SU-DHL-6 (cell line): ENCODE data around the gene YKT6.

Source experiments
- EZH2phosphoT487 ChIP-seq: fragments of 200-600 bp; sonication (generic), shearing (Covaris generic); conservative IDR thresholded peaks from 2 replicates; pipeline ENCODE4 v1.6.1; 2018; ENCODE audit warnings: mild to moderate bottlenecking, antibody characterized with exemption, low read length, moderate library complexity, mixed read lengths
- TF ChIP-seq, protein P1 (sequence below): fragments of 200-600 bp; sonication (generic); IDR thresholded peaks from one replicate; pipeline ENCODE4 v1.5.1; 2017; ENCODE audit warnings: antibody characterized with exemption, mild to moderate bottlenecking, low read length, moderate library complexity; ENCODE audit not compliant: insufficient read depth, poor library complexity, severe bottlenecking

DNA sequence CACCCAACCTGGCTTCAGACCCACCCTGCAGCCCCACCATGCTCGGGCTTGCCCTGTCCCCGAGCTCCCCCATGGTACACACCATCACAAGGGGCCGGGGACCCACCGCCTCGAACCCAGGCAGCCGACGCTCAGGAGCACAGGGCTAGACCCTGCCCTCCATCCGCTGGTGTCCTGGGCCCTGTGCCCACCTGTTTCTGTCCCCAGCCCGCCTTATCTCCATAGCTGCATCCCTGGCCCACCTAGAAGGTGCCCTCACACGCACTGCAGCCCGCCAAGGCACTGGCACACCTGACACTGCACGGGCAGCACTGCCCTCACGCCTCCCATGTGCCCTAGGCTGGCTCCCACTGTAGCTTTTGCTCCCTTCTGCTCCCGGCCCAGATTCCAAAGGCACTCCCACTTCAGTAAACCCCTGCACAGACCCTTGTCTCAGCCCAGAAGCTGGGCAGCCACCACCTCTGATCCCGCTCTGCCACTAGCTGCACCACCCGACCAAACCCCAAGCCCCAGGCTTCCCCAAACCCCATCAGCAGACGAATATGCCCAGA lies 17.1 kb downstream of the YKT6 start:
- TF ChIP-seq, protein P1, sequence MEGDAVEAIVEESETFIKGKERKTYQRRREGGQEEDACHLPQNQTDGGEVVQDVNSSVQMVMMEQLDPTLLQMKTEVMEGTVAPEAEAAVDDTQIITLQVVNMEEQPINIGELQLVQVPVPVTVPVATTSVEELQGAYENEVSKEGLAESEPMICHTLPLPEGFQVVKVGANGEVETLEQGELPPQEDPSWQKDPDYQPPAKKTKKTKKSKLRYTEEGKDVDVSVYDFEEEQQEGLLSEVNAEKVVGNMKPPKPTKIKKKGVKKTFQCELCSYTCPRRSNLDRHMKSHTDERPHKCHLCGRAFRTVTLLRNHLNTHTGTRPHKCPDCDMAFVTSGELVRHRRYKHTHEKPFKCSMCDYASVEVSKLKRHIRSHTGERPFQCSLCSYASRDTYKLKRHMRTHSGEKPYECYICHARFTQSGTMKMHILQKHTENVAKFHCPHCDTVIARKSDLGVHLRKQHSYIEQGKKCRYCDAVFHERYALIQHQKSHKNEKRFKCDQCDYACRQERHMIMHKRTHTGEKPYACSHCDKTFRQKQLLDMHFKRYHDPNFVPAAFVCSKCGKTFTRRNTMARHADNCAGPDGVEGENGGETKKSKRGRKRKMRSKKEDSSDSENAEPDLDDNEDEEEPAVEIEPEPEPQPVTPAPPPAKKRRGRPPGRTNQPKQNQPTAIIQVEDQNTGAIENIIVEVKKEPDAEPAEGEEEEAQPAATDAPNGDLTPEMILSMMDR = no peak
- no peak for TF ChIP-seq EZH2phosphoT487
